ENCODE measurements around the gene CFAP97D1.

DNA sequence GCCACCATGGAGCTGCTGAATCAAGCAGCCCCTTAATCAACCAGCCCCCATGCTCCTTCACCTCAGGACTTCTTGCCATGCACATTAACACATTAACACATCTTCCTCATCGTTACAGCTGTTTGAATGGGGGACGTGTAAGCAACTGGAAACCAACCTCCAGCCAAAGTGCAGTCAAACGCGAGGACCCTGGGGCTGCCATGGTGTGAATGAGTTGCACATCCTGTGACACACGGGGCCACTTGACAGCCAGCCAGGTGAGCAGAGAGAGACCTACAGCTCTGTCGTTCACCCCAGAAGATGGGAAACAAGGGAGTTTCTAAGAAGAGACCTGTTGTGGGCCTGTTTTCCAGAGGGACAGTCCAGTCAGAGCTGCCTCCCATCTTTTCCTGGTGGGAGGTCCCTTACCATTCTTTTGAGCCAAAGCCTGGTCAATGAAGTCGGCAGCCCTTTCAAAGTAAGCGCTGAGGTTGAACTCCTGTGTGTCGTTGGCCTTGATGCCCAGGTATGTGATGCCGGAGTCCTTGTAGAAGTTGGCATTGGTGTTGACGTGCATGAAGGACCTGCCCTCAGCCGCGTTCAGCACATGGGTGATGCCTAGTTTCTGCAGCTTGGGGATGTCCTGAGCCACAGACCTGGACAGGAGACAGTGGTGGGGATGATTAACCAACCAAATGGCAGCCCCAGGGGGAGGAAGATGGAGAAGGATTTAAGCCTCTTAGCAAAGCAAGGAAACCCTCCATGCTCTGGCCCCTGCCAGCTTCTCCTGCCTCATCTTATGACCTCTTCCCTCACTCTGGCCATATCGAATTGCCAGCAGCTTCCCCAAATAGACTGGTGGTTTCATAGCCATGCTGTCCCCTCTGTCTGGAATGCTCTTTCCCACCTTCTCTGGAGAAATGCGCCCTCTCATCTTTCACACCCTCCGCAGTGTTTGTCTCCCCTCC, 5.7 kb upstream of the CFAP97D1 start:
- TF ChIP-seq, protein P1, sequence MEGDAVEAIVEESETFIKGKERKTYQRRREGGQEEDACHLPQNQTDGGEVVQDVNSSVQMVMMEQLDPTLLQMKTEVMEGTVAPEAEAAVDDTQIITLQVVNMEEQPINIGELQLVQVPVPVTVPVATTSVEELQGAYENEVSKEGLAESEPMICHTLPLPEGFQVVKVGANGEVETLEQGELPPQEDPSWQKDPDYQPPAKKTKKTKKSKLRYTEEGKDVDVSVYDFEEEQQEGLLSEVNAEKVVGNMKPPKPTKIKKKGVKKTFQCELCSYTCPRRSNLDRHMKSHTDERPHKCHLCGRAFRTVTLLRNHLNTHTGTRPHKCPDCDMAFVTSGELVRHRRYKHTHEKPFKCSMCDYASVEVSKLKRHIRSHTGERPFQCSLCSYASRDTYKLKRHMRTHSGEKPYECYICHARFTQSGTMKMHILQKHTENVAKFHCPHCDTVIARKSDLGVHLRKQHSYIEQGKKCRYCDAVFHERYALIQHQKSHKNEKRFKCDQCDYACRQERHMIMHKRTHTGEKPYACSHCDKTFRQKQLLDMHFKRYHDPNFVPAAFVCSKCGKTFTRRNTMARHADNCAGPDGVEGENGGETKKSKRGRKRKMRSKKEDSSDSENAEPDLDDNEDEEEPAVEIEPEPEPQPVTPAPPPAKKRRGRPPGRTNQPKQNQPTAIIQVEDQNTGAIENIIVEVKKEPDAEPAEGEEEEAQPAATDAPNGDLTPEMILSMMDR (IDR thresholded peaks at IDR 0.05; ENCODE audit: low read depth, low read length): no peak
- TF ChIP-seq EZH2phosphoT487 (IDR thresholded peaks at IDR 0.05; ENCODE audit: low read depth): no peak

All from OCI-LY3 (cell line).